ENCODE measurements around the gene SEPHS1. TPM values are rescaled to one million over a fixed set of nuclear protein-coding genes. Genes with fewer than 3 reads are reported as not detected.

Gene SEPHS1, protein sequence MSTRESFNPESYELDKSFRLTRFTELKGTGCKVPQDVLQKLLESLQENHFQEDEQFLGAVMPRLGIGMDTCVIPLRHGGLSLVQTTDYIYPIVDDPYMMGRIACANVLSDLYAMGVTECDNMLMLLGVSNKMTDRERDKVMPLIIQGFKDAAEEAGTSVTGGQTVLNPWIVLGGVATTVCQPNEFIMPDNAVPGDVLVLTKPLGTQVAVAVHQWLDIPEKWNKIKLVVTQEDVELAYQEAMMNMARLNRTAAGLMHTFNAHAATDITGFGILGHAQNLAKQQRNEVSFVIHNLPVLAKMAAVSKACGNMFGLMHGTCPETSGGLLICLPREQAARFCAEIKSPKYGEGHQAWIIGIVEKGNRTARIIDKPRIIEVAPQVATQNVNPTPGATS
- total RNA-seq (2022; extraction: Qiagen RNA extraction; ENCODE audit: low read depth): 64.1 to 83.2 TPM (median 66.9 TPM) in 5 replicates

DNA sequence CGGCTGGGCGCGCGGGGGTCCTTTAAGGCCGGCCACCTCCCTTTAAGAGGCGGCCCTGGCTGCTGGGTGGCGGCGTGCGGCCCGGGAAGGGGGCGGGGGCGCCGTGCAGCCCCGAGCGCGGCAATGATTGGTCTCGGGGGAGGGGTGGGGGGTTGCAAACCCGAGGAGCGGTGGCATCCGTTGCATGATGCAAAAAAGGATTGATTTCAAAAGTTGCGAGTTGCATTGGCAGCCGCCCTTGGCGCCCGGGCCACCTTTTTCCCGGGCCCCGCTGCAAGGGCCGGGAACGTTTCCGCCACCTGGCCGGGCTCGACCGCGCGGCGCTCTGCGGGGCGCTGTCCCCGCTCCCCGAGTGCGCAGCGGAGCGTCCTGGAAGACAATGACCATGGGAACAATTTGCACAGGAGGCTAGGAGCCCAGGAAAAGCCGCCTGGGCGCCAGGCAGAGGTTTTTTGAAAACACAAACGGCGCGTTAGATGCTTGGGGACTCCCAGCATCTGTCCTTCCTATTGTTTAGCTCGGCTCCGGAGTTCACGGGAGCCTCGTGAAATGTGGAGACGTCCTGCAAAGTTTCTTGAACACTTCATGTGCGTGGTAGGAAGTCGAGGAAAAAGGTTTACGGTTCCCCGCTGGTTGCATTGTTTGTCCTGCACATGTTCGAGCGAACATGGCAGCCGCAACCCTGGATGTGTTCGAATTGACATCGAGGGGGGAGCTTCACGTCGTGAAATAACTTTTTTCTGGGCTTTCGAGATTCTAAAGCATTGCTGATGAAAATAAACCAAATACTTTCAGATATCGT, at the start of gene SEPHS1:
Gene SEPHS1, minus strand, starts transcription at position 78 of the 802 bp plus-strand sequence. CDS start 3,343 bp downstream, outside the sequence.

DNA sequence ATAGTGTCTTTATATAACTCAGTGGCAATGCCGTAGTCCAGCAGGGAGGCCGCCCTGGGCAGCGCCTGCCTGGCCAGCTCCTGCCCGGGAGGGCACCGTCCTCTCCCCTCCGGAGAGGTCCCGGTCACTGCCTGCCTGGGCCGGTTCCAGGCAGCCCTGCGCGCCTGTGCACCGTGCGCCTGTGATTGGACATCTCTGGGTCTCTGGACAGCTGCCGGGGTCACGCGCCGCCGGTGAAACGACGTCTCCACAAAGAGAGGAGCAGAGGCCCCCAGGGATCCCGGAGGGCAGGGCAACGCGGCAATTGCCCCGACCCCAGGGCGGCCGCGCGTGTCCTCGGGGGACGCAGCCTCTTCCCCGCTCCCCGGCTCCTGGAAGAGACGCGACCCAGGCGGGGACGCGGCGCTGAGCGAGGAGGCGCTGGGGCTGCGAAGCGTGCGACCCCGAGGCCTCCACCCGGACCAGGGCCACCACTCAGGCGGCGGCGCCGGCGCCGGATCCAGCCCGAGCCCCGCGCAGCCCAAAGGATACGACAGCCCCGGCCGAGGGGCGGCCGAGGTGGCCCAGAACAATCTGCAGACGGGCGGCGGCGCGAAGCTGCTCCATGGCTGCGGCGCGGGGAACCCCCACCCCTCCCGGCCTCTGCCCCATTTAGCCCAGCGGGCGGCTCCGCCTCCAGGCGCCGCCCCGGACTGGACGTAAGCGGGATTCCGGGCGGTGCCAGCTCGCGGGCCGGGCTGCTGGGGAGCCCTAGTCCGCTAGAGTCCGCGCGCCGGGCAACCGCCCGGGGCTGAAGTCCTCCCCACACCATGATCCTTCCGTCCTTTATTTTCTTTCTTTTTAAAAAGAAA, 48.4 kb downstream of the SEPHS1 start, which contains the start of gene PHYH:
Gene PHYH, minus strand, starts transcription at position 628 of the 851 bp plus-strand sequence. Its CDS starts 22 bp downstream, at position 606.

Other genes starting within 250 kb of the SEPHS1 start
- 52.7 to 66.7 TPM (median 59.7 TPM) in 5 replicates for gene OPTN, start 248.1 kb downstream of the SEPHS1 start, total RNA-seq (2022; extraction: Qiagen RNA extraction; ENCODE audit: low read depth)
- 22.7 to 28.8 TPM (median 24.4 TPM) in 5 replicates for gene MCM10, start 186.7 kb downstream of the SEPHS1 start, total RNA-seq (2022; extraction: Qiagen RNA extraction; ENCODE audit: low read depth)
- gene UCMA, start 113.9 kb downstream of the SEPHS1 start, total RNA-seq (2022; extraction: Qiagen RNA extraction; ENCODE audit: low read depth): not detected in 5 replicates
- gene PHYH, start 48.2 kb downstream of the SEPHS1 start, total RNA-seq (2022; extraction: Qiagen RNA extraction; ENCODE audit: low read depth): 29.2 to 34.4 TPM (median 31.8 TPM) in 5 replicates
- gene BEND7, start 180.7 kb upstream of the SEPHS1 start, total RNA-seq (2022; extraction: Qiagen RNA extraction; ENCODE audit: low read depth): 10.1 to 12.4 TPM (median 11.9 TPM) in 5 replicates
- gene PRPF18, start 238.7 kb upstream of the SEPHS1 start, total RNA-seq (2022; extraction: Qiagen RNA extraction; ENCODE audit: low read depth): 18.5 to 27.6 TPM (median 21.0 TPM) in 5 replicates